C4-2B (cell line): ENCODE results near the gene KRT14.

ENCODE experiments used
- ZFX ChIP-seq: fragments of 450-650 bp; IDR thresholded peaks from 2 replicates; pipeline ENCODE4 v1.6.1; 2017
- TF ChIP-seq, protein P1 (sequence below): fragments of 450-650 bp; conservative IDR thresholded peaks from 2 replicates; pipeline ENCODE4 v1.5.1; 2017; ENCODE audit warnings: mild to moderate bottlenecking

- TF ChIP-seq, protein P1, sequence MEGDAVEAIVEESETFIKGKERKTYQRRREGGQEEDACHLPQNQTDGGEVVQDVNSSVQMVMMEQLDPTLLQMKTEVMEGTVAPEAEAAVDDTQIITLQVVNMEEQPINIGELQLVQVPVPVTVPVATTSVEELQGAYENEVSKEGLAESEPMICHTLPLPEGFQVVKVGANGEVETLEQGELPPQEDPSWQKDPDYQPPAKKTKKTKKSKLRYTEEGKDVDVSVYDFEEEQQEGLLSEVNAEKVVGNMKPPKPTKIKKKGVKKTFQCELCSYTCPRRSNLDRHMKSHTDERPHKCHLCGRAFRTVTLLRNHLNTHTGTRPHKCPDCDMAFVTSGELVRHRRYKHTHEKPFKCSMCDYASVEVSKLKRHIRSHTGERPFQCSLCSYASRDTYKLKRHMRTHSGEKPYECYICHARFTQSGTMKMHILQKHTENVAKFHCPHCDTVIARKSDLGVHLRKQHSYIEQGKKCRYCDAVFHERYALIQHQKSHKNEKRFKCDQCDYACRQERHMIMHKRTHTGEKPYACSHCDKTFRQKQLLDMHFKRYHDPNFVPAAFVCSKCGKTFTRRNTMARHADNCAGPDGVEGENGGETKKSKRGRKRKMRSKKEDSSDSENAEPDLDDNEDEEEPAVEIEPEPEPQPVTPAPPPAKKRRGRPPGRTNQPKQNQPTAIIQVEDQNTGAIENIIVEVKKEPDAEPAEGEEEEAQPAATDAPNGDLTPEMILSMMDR: no peak
- TF ChIP-seq ZFX: no peak
Observed at GRCh38 chr17:41592601-41593305, 6.1 kb upstream of the KRT14 start.
